Panc1 (cell line): ENCODE measurements around the gene STPG3. TPM values are rescaled to one million over a fixed set of nuclear protein-coding genes. Genes with fewer than 3 reads are reported as not detected.

ENCODE experiments used
- ATAC-seq: fragments of 200-7000 bp; cut with Tn5 transposase; 2 replicates; pipeline ENCODE4 v1.9.1; 2020; ENCODE audit warnings: mild to moderate bottlenecking, moderate library complexity
- BruUV-seq: library from RNA; stranded (reverse); fragments of 400-500 nt; replicated peaks from 2 replicates; lab custom pipeline; 2021; lab: Mats Ljungman, UMichigan
- CTCF ChIA-PET: fragments of 300-600 bp; sonication (Branson Sonifier 250); formaldehyde crosslinking; loops from one replicate; lab custom pipeline; 2022; ENCODE audit warnings: antibody characterized with exemption; lab: Charles Lee
- POLR2A ChIA-PET: fragments of 300-600 bp; sonication (Branson Sonifier 250); formaldehyde crosslinking; loops from one replicate; lab custom pipeline; 2022; ENCODE audit warnings: antibody characterized with exemption; lab: Charles Lee
- DNase-seq: peaks from one replicate; pipeline ENCODE4 v3.0.0-alpha.2; 2010; ENCODE audit warnings: low read depth, low spot score
- H3K27ac ChIP-seq: 2 replicates; pipeline ENCODE4 v1.5.1; 2011; ENCODE audit warnings: mild to moderate bottlenecking, low read length, inconsistent platforms
- H3K27me3 ChIP-seq: fragments of 200-500 bp; sonication (Bioruptor generic); 2 replicates; pipeline ENCODE4 v1.6.0; 2014; ENCODE audit warnings: low read length, inconsistent platforms; ENCODE audit not compliant: control insufficient read depth, insufficient read depth
- H3K36me3 ChIP-seq: fragments of 200-500 bp; sonication (Bioruptor generic); 2 replicates; pipeline ENCODE4 v1.5.1; 2014; ENCODE audit warnings: inconsistent platforms, mild to moderate bottlenecking, low read length, moderate library complexity; ENCODE audit not compliant: control insufficient read depth, insufficient read depth
- H3K4me1 ChIP-seq: 2 replicates; pipeline ENCODE4 v1.5.1; 2011; ENCODE audit warnings: inconsistent platforms, mild to moderate bottlenecking, low read length, moderate library complexity; ENCODE audit not compliant: control insufficient read depth, insufficient read depth
- H3K4me3 ChIP-seq, 2 experiments: 2 replicates each; pipeline ENCODE4 v1.5.1; 2011 to 2012; ENCODE audit warnings: low read depth in 2 of 2, low read length in 2 of 2, mild to moderate bottlenecking in 2 of 2, inconsistent platforms in 1 of 2, moderate library complexity in 1 of 2
- H3K9me3 ChIP-seq: fragments of 200-500 bp; sonication (Bioruptor generic); 2 replicates; pipeline ENCODE4 v1.5.1; 2014; ENCODE audit warnings: low read depth, mild to moderate bottlenecking, inconsistent platforms, low read length, moderate library complexity; ENCODE audit not compliant: control insufficient read depth, insufficient read depth
- CTCF ChIP-seq: fragments of 450-650 bp; IDR thresholded peaks from 2 replicates; pipeline ENCODE4 v1.5.1; 2017; ENCODE audit warnings: mild to moderate bottlenecking
- POLR2AphosphoS5 ChIP-seq: IDR thresholded peaks from 2 replicates; pipeline ENCODE4 v1.6.1; 2012; ENCODE audit warnings: mild to moderate bottlenecking, low read depth, low read length, moderate library complexity
- REST ChIP-seq, 2 experiments: IDR thresholded peaks; 2 replicates each; pipeline ENCODE4 v1.6.1; 2011 to 2012; ENCODE audit warnings: low read depth in 2 of 2, control low read depth in 1 of 2, low read length in 1 of 2, mild to moderate bottlenecking in 1 of 2, moderate library complexity in 1 of 2; ENCODE audit not compliant: insufficient read depth in 1 of 2
- SIN3A ChIP-seq: IDR thresholded peaks from 2 replicates; pipeline ENCODE4 v1.6.1; 2012; ENCODE audit warnings: low read depth, mild to moderate bottlenecking, low read length, moderate library complexity, borderline replicate concordance; ENCODE audit not compliant: insufficient read depth
- TCF7L2 ChIP-seq: IDR thresholded peaks from 2 replicates; pipeline ENCODE4 v1.6.1; 2011; ENCODE audit warnings: mild to moderate bottlenecking, low read depth, low read length, inconsistent platforms
- in situ Hi-C: cut with HindIII; loops from 2 replicates; pipeline ENCODE4 v1.10.0; 2016; ENCODE audit warnings: low sequenced_read_pairs, low pct_unique_long_range_greater_than_20kb
- intact Hi-C: fragments of 100-400 bp; cut with micrococcal nuclease; formaldehyde crosslinking; loops from one replicate; pipeline ENCODE4 v1.10.0; 2022; ENCODE audit not compliant: unreplicated experiment
- total RNA-seq: library from RNA; stranded (reverse); gene quantifications from one replicate; pipeline ENCODE4 v1.2.1, GENCODE V29; 2021; ENCODE audit not compliant: unreplicated experiment

The STPG3 gene
- total RNA-seq, 1 experiment from 2014 or later, result 0.26 TPM

- in situ Hi-C loops, result no loop called here
- CTCF ChIA-PET, result no interaction called here
Measured at GRCh38 chr9:137204731-137205125, 46.4 kb upstream of the STPG3 start.

More at GRCh38 chr9:137204731-137205125, 46.4 kb upstream of the STPG3 start:
- Histone ChIP-seq H3K9me3 (no peaks in the 10 kb centered on the region), H3K36me3 (peaks cover 2% of the 10 kb centered on the region; the same call in 1 of the 2 replicates), H3K4me1 (peaks cover 22% of the 10 kb centered on the region), H3K27ac (peak overlapping the region; percentile 78), H3K27me3 (no peaks in the 10 kb centered on the region), H3K4me3 (peak overlapping the region; percentile 84 to 90)
- no peak for TF ChIP-seq POLR2AphosphoS5
- no peak for TF ChIP-seq TCF7L2
- no peak for TF ChIP-seq CTCF
- TF ChIP-seq REST (IDR thresholded peaks at IDR 0.05; ENCODE audit: insufficient read depth in 1 of 2, low read depth in 2 of 2, low read length in 1 of 2), result no peak
- TF ChIP-seq SIN3A, result no peak
- no TSS peak for BruUV-seq
- POLR2A ChIA-PET, result no interaction called here
- intact Hi-C loops, result no loop called here
- DNase-seq, result no peak
- no peak for ATAC-seq
